GM21619 (cell line): ENCODE measurements around the gene SSX2IP.

Experiments
- ATAC-seq: cut with Tn5 transposase; IDR thresholded peaks from one replicate; pipeline ENCODE4 v1.9.1; 2021; ENCODE audit not compliant: unreplicated experiment

The SSX2IP gene

GRCh38 chr1:84711869-84712268 is 21.6 kb upstream of the SSX2IP start:
- no peak for ATAC-seq

- no peak for ATAC-seq
Observed at GRCh38 chr1:84711121-84711520, 20.9 kb upstream of the SSX2IP start.

GRCh38 chr1:84709131-84709530 is 18.9 kb upstream of the SSX2IP start:
- no peak for ATAC-seq

- no peak for ATAC-seq
Observed at GRCh38 chr1:84708031-84708430, 17.8 kb upstream of the SSX2IP start.

GRCh38 chr1:84705513-84705912 is 15.3 kb upstream of the SSX2IP start:
- ATAC-seq = no peak

- no peak for ATAC-seq
Observed at GRCh38 chr1:84704872-84705417, 14.7 kb upstream of the SSX2IP start.

- no peak for ATAC-seq
Observed at GRCh38 chr1:84703431-84703830, 13.2 kb upstream of the SSX2IP start.

GRCh38 chr1:84702143-84702542 is 11.9 kb upstream of the SSX2IP start:
- no peak for ATAC-seq

- no peak for ATAC-seq
Observed at GRCh38 chr1:84701376-84701775, 11.1 kb upstream of the SSX2IP start.

GRCh38 chr1:84700070-84700469 is 9.8 kb upstream of the SSX2IP start:
- ATAC-seq = peak; percentile 54

- ATAC-seq = no peak
Observed at GRCh38 chr1:84698151-84699110, 8.2 kb upstream of the SSX2IP start.

- no peak for ATAC-seq
Observed at GRCh38 chr1:84693785-84694184, 3.5 kb upstream of the SSX2IP start.

- no peak for ATAC-seq
Observed at GRCh38 chr1:84693005-84693404, 2.7 kb upstream of the SSX2IP start.

GRCh38 chr1:84692391-84692790 is 2.1 kb upstream of the SSX2IP start:
- no peak for ATAC-seq

GRCh38 chr1:84691122-84691783 is 992 bp upstream of the SSX2IP start:
- no peak for ATAC-seq

- peak; percentile 47 for ATAC-seq
Observed at GRCh38 chr1:84689514-84690396, 506 bp downstream of the SSX2IP start.

GRCh38 chr1:84688463-84689061 is 1.7 kb downstream of the SSX2IP start:
- ATAC-seq = no peak

GRCh38 chr1:84687714-84688462 is 2.4 kb downstream of the SSX2IP start:
- ATAC-seq = no peak

- no peak for ATAC-seq
Observed at GRCh38 chr1:84686223-84686622, 4.0 kb downstream of the SSX2IP start.

- no peak for ATAC-seq
Observed at GRCh38 chr1:84683508-84683907, 6.8 kb downstream of the SSX2IP start.
